Measurements from ENCODE around the gene PSMG4.
A peak's percentile ranks its signal among the peaks of the same experiment; 100 is the strongest.

PSMG4 gene, protein sequence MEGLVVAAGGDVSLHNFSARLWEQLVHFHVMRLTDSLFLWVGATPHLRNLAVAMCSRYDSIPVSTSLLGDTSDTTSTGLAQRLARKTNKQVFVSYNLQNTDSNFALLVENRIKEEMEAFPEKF

DNA sequence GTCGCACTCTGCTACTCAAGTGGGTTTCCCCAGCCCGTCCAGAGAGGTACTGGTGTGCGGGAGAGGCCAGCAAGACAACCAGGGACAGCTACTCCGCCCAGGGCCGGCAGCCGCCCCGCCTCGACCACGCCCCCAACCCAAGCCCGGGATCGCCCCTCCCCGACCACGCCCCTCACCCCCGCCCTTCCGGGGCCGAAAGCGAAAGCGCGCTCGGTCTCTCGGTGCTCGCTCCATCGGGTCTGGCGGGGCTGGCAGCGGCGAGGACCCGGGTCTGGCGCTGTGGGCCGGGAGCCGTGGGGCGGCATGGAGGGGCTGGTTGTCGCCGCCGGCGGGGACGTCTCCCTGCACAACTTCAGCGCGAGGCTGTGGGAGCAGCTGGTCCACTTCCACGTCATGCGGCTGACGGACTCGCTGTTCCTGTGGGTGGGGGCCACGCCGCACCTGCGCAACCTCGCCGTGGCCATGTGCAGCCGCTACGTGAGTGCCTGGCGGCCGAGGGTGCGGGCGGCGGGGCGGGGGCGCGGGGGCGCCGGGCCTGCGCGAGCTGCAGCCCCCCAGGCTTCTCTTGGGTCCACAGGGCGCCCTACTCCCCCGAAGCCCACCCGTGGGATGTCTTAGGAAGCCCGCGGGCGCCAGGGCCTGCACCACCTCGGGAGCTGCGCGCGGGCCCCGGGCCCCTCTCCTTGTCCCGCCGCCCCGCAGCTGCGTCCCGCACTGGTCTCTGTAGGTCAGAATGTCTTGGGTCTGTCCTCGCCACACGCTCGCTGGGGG is at the start of gene PSMG4:
Gene PSMG4 (plus strand): TSS at position 228 of the 771 bp plus-strand sequence. CDS start 76 bp downstream, at position 304.
- peak; percentile 88 to 98 (median 92) for DNase-seq (ENCODE audit: low read depth in 4 of 4, low spot score in 1 of 4)

DNA sequence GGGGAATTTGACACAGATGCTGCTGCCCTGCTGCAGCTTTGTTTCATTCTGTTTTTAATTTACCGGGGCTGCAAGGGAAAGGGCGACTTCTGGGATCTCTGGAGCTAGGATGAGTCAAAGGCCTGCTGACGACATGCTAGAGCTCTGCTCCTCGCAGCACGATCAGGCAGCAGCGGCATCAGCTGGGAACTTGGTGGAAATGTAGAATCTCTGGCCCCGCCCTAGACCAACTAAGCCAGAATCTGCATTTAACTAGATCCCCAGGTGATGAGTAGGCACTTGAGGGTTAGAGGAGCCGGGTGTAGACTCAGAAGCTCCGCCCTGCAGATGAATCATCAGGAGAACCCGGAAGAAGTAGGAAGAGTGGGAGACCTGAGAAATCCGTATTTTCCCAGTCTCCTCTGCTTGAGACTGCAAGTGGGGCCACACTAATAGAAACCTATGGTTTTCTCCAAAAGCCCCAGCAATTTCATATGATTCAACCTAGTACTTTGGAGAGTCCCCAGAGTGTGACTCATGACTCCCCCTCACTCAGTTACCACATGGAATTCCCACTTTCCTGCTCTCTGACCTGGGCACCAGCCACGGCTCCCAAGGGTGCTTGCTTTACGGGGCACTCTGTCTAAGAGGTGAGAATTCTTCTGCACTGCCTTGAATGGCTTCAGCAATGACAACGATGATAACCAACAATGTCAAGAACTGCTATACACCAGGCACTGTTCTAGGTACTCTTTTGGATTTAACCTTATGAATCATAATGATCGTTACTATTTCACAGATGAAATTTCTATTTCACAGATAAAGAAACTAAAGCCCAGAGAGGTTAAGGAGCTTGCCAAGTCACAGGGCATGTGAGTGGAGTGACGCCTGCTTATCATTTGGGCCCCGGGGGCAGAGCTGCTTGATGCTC is 49.4 kb upstream of the PSMG4 start:
- peak in 3 of 4 experiments; percentile 41 to 70 (median 42) for DNase-seq (ENCODE audit: low read depth in 4 of 4, low spot score in 1 of 4)

DNA sequence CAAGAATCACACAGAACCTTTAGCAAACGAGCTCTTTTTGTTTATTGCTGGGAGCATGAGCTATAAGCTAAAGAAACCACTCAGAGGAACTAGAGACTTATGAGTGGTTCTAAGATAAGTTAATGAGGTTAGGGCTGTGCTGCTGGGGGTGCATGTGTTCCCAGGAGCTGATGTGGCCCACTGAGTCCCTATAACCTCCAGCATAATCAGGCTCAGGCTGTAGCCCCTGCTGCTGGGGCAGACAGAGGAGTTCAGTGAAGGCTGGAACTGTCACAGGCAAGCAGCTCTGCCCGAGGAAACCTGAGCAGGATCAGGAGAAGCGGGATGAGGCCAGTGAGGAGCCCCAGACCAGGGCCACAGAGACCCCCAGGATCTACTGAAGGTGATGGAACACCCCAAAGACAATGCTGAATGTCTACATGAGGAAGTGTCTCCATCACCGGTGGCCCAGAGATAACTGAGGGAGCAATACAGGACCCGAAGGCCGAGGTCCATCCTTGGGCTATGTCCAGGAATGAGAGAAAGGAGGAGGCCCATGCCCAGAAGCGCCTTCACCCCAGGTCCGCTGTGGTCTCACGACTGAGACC is 48.6 kb upstream of the PSMG4 start:
- DNase-seq (ENCODE audit: low read depth in 4 of 4, low spot score in 1 of 4) = no peak

DNA sequence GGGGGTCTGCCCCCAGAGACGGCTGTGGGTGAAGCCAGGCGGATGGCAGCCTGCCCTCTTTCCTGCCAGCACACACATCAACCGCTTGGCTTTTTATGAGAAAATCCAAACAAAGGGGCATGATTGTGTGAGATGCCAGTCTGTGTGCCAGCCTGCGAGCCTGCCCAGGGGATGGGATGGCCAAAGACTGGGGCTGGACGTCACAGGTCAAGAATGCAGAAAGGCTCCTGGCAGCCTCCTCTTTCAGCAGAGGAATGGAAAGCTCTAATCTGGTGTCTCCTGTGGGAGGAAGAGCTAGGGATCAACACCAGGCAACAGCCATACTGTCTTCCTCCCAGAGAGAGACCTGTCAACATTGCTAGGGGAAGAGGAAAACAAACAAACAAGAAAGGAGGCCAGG is 47.1 kb upstream of the PSMG4 start:
- DNase-seq (ENCODE audit: low read depth in 4 of 4, low spot score in 1 of 4) = no peak

DNA sequence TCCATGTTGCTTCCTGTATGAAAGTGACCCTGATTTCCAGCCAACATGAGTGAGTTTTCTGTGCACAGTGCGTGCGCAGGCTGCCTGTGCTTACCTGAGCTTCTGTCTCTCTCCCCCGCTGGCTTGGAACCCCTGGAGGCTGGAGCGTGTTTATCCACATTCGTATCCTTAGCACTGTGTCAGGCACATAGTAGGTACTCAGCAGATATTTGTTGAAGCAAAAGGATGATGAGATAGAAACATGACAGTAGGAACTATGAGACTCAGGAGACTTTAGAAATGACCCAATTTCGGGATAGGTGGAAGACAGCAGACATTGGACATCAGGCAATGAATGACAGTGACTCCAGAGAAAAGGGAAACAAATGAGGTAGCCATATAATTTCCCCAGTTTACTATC is 46.5 kb upstream of the PSMG4 start:
- no peak for DNase-seq (ENCODE audit: low read depth in 4 of 4, low spot score in 1 of 4)

DNA sequence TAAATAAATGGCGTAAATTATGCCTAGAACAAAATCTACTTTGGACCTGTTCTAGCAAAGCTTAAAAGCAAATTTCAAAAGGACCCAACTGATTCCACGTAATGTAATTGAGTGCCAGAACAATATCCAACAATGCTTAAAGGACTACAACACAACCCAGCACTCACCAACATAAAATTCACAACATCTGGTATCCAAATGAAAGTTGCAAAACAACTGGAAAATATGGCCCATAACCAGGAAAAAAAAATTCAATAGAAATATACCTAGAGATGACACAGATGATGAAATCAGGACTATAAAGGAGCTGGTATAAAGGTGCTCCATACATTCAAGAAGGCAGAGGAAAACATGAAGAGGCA is 45.4 kb upstream of the PSMG4 start:
- DNase-seq (ENCODE audit: low read depth in 4 of 4, low spot score in 1 of 4) = no peak

DNA sequence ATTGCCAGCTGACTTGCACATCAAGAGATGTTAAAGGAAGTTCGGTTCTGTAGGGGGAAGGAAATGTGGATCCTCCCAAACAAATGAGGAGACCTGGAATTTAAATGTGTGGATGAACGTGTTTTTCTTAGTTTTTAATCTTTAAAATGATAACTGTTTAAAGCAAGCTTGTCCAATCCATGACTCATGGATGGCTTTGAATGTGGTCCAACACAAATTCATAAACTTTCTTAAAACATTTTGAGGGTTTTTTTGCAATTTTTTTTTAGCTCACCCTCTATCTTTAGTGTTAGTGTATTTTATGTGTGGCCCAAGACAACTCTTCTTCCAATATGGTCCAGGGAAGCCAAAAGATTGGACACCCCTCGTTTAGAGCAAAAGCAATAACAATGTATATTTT is 43.8 kb upstream of the PSMG4 start:
- no peak for DNase-seq (ENCODE audit: low read depth in 4 of 4, low spot score in 1 of 4)

DNA sequence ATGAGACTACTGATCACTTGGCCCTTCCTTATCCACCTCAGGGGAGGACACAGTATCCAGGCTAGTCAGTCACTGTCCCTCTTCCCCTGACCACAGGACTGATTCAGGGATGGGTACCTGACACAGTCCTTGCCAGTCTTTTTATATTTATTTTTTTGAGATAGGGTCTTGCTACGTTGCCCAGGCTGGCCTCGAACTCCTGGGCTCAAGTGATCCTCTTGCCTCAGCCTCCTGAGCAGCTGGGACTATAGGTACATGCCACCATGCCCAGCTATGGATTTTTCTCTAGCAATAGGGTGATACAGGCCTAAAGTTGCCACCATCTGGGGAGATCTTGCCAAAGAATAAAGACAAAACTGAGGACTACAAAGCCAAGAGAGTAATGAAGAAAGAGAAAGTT is 41.5 kb upstream of the PSMG4 start:
- DNase-seq (ENCODE audit: low read depth in 4 of 4, low spot score in 1 of 4) = no peak

DNA sequence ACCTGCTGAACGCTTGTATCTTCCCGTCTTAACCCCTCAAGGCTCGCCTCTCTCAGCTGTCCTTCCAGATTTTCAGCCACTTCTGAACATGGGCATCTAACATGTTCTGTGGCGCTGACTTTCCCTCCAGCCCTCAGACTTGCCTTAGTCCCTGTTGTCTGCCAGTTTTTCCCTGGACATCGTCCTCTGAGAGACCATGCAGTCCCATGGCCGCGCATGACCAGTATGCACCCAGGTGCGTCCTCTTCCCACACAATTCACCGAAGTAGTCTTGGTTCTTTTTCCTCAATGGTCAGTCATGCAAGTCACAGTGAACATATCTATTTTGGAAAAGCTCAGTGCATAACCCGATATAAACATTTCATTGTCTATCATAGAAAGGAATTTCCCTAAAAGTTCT is 40.5 kb upstream of the PSMG4 start:
- no peak for DNase-seq (ENCODE audit: low read depth in 4 of 4, low spot score in 1 of 4)

DNA sequence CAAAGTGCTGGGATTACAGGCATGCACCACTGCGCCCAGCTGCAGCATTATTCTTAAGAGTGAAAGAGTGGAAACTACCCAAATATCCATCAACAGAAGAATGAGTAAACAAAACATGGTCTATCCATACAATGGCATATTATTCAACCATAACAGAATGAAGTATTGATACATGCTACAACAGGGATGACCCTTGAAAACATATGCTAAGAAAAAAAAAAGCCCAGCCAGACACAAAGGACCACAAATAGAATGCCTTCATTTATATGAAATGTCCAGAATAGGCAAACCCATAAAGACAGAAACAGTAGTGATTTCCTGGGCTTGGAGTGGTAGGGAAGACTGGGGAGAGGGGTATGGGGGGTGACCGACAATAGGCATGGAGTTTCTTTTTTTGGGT is 38.4 kb upstream of the PSMG4 start:
- no peak for DNase-seq (ENCODE audit: low read depth in 4 of 4, low spot score in 1 of 4)

DNA sequence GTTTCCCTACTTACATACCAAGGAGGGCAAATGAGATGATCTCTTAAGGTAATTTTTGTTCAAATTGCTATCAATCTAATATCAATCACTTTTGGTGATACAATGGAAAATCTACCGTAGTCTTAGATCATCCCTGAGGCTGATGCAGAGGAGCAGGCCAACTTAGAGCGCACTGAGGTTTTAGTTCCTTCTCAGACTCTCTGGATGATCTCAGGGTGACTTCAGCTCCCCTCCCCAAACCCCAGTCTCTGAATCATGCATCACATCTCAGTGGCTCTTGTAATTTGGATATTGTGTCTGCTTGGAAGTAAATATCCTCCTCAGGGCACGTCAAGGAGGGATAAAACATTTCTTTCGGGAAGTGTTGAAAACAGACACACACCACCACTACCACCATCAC is 37.2 kb upstream of the PSMG4 start:
- DNase-seq (ENCODE audit: low read depth in 4 of 4, low spot score in 1 of 4) = no peak

DNA sequence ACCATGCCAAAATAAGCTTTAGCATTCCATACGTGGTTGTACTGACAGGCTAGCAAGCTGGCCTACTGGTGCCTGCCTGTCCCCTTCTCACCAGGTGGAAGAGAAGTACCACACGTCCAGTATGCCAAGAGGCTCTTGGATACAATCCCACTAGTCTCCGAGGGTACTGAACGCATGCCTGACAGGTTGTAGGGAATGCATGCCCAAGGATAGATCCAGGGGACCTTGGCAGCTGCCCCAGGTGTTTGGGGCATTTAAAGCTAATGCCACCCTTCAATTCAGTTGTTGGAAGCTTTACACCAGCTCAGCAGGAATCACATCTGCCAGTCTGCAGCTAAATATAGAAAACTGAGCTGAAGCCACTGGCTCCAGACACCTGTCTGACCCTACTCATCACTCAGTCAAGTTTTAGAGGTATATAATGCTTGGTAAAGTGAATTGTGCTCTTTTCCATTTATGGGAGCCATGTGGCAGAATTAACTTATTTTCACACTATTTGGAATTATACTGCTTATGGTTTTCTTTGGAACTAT is 36.2 kb upstream of the PSMG4 start:
- no peak for DNase-seq (ENCODE audit: low read depth in 4 of 4, low spot score in 1 of 4)

DNA sequence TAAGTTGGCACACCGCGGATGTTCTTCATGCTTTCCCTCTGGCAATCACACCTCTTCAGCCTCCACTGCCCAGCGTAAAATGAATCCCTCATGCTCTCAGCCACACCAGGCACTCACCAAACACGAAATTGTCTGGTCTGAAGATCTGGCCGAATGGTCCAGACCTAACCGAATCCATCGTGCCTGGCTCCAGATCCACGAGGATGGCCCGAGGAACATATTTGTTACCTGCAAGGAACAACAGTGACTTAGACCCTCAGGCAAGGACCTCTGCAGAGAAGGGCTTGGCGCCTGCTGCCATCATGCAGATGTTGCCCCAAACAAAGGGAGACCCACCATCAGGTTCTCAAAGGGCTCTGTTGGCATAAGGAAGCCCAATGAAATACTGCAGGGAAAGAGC is 32.7 kb upstream of the PSMG4 start:
- no peak for DNase-seq (ENCODE audit: low read depth in 4 of 4, low spot score in 1 of 4)

DNA sequence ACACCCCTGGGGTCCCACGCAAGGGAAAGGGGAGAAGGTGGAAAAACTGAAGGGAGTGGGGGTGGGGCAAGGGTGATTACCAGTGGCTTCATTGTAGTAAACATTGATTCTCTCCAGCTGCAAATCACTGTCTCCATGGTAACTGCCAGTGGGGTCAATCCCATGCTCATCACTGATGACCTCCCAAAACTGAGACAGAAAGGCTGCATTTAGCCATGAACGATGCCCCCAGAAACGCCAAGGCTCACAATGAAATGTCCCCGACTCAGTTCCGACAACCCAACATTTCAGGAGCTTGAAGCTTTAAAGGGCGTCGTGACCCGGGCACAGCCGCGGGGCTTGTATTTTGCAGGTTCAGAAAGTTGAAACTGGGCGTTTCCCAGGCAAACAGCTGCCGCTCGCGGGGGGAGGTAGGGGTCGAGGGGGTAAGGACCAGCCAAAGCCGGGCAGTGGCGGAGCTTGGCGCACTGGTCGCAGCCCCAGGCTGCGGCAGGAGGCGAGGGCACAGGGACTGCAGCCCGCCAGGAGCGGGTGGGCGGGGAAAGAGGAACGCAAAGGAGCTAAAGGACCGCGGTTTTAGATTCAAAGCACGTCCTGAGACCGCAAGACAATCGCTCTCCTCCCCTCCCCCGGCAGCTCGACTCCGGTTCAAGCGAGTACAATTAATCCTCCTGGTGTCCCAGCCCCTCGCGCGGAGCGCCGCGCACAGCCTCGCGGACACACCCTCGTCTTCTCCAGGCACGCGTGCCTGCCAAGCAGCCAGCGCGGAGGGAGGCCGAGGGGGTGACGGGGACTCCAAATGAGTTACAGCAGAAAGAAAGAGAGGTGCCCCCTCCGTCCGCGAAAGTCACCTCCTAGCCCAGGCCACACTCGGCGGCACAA is 32.0 kb upstream of the PSMG4 start:
- DNase-seq (ENCODE audit: low read depth in 4 of 4, low spot score in 1 of 4) = no peak

DNA sequence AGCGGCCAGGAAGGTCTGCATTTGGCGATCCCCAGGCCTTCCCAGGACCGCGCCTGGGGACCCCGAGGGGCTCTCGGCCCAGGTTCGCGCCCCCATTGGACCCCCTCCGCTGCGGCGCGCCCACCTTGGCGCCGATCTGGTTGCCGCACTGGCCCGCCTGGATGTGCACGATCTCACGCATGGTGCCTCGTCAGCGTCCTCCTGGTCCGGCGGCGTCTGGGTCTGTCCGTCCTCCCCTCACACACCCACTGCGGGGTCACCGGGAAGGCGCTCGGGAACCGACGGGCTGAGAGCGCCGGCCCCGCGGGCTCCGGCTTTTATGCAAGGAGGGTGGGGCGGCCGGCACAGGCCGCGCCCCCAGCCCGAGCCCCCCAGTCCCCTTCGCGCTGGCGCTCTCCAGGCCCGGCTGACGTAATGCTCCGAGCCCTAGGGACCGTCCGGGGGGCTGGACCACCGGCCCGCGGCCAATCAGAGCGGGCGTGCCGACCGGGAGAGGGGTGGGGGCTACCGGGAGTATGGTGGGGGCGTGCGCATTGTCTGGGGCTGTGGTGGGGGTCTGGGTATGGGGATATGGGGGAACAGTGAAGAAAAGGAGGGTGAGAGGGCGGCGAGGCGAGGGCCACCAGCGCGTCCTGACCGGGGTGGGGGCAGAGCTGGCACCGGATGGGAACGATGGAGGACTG is 31.2 kb upstream of the PSMG4 start, which contains the start of gene TUBB2B:
Gene TUBB2B (minus strand): TSS at position 291 of the 683 bp plus-strand sequence. CDS start 110 bp downstream, at position 181.
- DNase-seq (ENCODE audit: low read depth in 4 of 4, low spot score in 1 of 4) = no peak

DNA sequence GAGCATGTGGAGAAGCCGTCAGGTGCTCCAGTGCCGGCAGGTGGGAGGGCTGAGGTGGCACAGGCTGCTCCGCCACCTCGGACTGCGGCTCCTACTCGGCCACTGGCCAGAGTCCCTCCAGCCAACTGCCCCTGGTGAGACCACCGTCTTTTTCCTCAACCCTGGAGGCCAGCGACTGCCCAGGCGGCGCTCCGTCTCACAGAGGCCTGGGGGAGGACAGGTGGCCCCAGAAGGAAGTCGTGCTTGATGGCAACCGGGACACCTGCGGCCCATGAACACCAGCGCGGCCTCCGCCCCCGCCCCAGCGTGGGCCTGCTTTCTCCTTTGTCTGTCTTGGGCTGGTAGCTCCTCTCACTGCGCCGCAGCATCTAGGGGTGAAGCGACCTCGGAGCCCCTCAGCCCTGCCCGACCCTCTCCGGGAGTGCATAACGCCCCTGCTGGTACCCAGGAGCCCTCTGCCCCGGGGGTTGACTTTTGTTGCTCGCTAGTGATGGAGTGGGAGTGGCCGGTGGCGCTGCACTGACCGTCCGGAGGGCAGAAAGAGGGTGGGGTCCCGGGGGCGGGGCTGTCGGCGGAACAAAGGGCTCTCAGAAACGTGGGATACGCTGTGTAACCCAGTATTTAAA is 30.6 kb upstream of the PSMG4 start:
- DNase-seq (ENCODE audit: low read depth in 4 of 4, low spot score in 1 of 4) = no peak

DNA sequence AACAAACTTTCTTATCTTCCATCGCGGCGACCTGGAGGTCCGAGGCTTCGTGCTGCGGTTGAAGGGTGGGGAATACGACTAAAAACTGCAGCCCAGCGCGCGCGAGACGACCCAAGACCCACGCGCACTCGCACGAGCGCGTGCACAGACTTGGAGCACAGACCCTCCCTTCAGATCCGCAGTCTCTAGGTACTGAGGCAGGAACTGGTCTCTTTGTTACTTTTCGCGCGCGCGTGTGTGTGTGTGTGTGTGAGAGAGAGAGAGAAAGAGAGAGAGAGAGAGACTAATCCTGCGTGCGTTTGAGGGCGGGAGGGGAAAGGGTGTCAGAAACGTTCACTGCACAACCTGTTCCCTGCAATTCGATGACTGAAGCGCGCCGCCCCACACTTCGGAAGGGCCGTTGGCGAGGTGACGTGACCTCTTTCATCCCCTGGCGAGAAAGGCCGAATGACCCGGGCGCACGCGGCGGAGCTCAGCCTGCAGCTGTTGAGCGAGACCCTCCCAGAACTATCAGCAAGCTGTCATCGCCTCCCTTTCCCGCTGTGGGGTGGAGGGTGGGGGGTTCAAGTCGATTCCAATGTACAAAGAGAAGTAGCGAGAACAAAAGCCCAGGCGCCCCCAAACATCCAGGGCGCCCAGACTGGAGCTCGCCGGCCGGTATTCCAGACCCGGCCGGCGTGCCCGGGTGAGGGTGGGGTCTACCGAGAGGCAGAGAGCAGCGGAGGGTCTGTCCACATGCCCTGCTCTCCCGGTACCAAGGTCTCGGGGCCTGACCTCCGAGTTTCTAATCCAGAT is 29.8 kb upstream of the PSMG4 start:
- no peak for DNase-seq (ENCODE audit: low read depth in 4 of 4, low spot score in 1 of 4)

DNA sequence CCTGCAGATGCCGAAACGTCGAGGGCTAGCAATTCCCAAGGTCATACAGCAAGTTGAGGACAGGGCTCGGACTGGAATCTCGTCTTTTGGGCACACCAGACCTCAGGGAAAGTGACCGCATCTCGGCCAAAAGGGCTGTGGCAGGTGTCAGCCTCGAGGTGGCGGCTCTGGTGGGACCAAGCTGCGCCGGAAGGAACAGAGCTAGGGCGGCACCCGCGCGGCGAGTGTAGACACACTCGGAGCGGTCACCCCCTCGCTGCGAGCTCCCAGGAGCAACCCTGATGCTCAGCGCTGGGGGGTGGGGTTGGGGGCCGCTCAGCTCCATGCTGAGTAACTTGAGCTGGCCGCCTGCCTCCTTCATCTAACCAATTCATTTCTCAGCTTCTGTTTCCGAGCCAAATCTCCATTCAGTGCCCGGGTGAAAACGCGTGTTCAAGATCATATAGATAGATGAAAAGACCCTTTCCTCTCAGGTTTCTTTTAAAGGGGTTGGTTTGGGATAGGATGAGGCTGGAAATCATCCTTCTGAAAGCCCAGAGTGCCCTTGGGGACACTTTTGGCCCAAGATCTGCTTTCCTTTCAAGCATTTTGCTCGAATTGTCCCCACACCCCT is 29.1 kb upstream of the PSMG4 start:
- no peak for DNase-seq (ENCODE audit: low read depth in 4 of 4, low spot score in 1 of 4)
